Fibroblast of skin of back (primary cell): ENCODE data around the gene RAI1.

Source experiments
- DNase-seq: peaks from one replicate; pipeline ENCODE4 v3.0.0-alpha.2; 2013

RAI1 gene

GRCh38 chr17:17737961-17738894, 57.0 kb downstream of the RAI1 start:
- peak; percentile 61 for DNase-seq

GRCh38 chr17:17738901-17739300, 57.6 kb downstream of the RAI1 start:
- no peak for DNase-seq

- DNase-seq, result peak; percentile 74
Observed at GRCh38 chr17:17739388-17740066, 58.3 kb downstream of the RAI1 start.

- no peak for DNase-seq
Observed at GRCh38 chr17:17740615-17741348, 59.5 kb downstream of the RAI1 start.

DNA sequence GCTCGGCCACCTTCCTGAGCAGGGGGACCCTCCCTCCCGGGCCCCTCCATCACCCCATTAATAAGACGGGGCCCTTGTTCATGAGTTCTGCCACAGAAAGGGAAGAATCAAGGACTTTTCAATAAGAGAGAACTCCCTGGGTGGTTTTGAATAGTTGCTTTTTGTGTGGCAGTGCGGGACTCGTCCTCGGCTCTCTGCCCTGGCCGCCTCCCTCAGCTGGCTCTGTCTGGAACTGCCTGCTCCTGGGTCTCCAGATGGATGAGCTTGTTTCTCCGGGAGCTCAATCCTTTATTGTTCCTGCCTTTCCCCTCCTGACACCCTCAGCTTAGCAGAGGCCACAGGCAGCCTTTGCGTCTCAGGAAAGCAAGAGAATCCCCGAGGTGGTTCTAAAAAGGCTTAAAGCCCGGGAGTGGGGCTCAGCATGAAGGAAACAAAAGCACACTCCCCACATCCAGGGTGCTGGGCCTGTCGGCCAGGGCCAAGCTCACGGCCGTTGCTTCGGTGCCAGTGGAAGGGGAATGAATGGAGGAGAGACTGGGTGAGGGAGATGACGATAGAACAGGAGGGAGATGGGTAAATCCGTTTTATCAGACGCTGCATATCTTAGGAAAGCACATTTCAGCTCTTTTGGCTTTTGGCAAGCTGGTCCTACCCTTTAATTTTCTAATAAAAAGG, 60.2 kb downstream of the RAI1 start:
- DNase-seq, result peak; percentile 41

- peak; percentile 62 for DNase-seq
Observed at GRCh38 chr17:17742133-17742621, 60.9 kb downstream of the RAI1 start.

- no peak for DNase-seq
Observed at GRCh38 chr17:17742688-17743390, 61.6 kb downstream of the RAI1 start.

GRCh38 chr17:17743391-17744112, 62.3 kb downstream of the RAI1 start:
- no peak for DNase-seq

- DNase-seq, result no peak
Observed at GRCh38 chr17:17744116-17744515, 62.9 kb downstream of the RAI1 start.

- no peak for DNase-seq
Observed at GRCh38 chr17:17745476-17746455, 64.5 kb downstream of the RAI1 start.

DNA sequence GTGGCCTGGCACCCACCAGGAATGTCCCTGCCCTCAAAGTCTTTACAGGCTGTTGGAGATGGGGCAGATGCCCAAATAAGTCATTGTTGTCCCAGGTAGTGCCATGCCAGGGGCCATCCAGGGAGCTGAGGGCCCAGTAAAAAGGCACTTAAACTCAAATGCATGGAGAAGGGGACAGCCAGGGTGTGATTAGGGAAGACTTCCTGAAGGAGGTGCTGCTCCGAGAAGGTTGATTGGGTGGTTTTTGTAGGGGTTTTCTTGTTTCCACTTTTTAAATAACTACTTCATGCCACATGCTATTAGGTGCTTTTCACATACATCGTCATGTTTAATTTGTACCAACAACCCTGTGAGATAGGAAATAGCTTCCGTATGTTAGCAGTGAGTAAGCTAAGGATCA, 66.9 kb downstream of the RAI1 start:
- no peak for DNase-seq

DNA sequence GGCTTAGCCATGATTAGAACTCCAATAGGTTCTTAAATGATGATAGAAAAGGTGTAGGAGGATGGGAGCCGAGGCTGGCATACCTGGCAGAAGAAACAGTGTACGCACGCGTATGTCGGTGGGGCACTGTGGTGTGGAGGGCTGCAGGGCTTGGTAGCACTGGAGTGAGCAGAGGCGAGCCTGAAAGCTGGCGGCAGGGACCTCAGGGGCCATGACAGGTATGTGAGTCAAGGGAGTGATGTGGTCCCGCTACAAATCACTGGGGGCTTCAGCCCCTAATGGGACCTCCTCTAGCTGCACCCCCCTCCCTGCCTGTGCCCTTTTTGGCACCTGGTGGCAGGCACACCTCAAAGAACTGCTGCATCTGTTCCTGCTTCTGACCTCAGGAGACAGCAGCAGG, 67.3 kb downstream of the RAI1 start:
- no peak for DNase-seq

GRCh38 chr17:17749025-17749772, 67.9 kb downstream of the RAI1 start:
- no peak for DNase-seq

DNA sequence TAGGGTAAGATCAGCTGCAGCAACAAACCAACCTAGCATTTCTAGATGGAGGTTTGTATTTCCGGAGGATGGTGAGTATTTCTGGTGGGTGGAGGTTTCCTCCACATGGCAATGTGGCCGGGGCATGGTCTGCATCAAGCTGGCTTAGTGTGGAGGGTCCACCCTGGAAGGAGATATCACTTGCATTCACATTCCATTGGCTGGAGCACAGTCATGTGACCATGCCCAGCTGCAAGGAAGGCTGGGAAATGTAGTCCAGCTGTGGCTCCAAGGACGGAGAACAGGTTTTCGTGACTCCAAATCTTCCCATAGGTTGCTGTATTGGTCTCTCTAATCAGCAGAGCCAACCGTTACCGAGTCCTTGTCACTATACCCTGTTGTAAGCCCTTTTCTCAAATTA, 68.7 kb downstream of the RAI1 start:
- DNase-seq, result peak; percentile 50

DNA sequence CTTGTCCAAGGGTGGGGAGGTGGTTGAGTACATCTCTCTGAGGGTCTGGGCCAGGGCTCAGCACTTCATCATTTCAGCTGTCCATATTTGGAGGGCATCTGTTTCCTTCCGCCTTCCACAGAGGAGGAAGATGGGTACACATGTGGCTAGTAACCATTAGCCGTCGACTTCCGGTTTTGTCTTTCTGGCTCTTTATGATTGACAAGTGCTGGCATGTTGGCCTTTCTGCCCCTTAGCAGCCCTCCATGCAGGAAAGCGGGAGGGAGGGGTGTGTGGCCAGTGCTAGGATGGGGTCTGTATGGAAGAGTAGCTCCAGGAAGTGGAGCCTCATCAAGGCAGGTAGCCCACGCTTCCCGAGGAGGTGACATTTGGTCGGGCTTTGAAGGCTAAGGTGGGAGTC, 69.6 kb downstream of the RAI1 start:
- DNase-seq, result no peak

- no peak for DNase-seq
Observed at GRCh38 chr17:17751489-17752088, 70.3 kb downstream of the RAI1 start.

DNA sequence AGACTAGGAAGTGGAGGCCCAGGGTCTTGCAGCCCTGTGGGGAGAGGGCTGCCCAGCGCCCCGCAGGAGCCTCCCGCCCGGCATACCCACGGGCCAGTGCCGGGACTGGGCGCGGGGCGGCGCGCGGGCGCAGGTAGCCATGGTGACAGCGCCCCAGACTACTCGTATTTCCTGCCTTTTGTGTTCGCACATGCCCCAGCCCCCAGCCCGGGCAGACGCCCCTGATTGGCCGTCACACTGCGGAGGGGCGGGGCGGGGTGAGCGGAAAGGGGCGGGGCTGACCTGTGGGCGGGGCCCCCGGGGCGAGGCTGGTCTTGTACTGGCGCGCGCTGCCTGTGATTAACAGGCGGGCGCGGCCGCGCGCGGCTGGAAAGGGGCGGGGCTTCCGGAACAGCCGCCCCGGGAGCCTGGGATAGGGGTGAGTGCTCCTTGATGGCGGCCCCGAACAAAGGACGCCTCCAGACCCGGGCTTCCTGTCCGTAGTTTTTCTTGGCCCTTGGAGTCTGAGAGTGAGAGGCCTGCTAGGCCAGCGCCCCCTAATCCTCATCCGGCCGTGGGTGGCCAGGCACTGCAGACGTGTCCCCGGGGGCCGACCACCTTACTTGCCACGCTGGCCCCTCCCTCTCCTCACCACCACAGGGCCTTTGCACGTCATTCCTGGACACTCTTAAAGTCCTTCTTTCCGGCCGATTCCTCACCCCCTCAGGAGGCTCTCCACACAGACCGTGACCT, 71.0 kb downstream of the RAI1 start:
- peak; percentile 93 for DNase-seq

DNA sequence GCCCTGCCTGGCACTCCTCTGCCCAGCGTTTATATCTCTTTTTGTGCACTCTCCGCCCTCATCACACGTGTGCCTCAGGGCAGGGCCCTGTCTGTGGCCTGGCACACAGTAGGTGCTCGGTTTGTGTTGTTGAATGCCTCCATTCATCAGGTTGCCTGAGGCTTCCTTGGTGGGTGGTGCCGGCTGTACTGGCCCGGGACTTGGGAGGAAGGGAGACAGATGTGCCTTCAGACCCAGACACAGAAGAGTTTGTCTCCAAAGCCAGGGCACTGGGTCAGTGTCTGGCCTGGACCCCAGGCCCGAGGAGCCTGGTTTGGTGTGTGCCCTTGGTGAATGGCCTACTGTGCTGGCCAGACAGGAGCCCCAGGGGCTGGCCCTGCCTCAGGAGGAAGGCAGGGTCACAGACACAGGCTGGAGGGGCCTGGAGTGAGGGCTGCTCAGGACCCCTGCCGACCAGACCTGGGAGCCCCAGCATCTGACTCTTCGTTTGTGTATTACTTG, 71.6 kb downstream of the RAI1 start:
- DNase-seq, result no peak
